Trophoblast cell (in vitro differentiated cells and primary cell): ENCODE data around the gene CLASP1.
A peak's percentile ranks its signal among the peaks of the same experiment; 100 is the strongest.
"Not testable (repeated sequence)": the region's sequence is repeated elsewhere in the genome, so short reads cannot be mapped to it uniquely, and the experiment has no call there.

Source experiments
- DNase-seq, 2 donors: peaks; one replicate each; pipeline ENCODE4 v3.0.0-alpha.2; 2016
- H2AFZ ChIP-seq: 2 replicates; pipeline ENCODE4 v1.6.1; 2013; ENCODE audit warnings: low read length, moderate library complexity, mild to moderate bottlenecking; ENCODE audit not compliant: insufficient read depth, poor library complexity
- H2AK5ac ChIP-seq: 2 replicates; pipeline ENCODE4 v1.6.1; 2013; ENCODE audit warnings: mild to moderate bottlenecking, low read length
- H2BK120ac ChIP-seq: 2 replicates; pipeline ENCODE4 v1.6.1; 2013; ENCODE audit warnings: low read length, mild to moderate bottlenecking, moderate library complexity; ENCODE audit not compliant: insufficient read depth, poor library complexity
- H2BK12ac ChIP-seq: 2 replicates; pipeline ENCODE4 v1.6.1; 2013; ENCODE audit warnings: mild to moderate bottlenecking, low read length, moderate library complexity
- H2BK5ac ChIP-seq: 2 replicates; pipeline ENCODE4 v1.6.1; 2013; ENCODE audit warnings: low read length, low read depth, moderate library complexity, mild to moderate bottlenecking; ENCODE audit not compliant: poor library complexity
- H3K14ac ChIP-seq: 2 replicates; pipeline ENCODE4 v1.6.1; 2013; ENCODE audit warnings: mild to moderate bottlenecking, low read length
- H3K18ac ChIP-seq: 2 replicates; pipeline ENCODE4 v1.6.1; 2013; ENCODE audit warnings: mild to moderate bottlenecking, low read length
- H3K23ac ChIP-seq: 2 replicates; pipeline ENCODE4 v1.6.1; 2013; ENCODE audit warnings: low read length
- H3K27ac ChIP-seq: 2 replicates; pipeline ENCODE4 v1.5.1; 2013; ENCODE audit warnings: low read depth, mild to moderate bottlenecking, inconsistent platforms, low read length, moderate library complexity
- H3K27me3 ChIP-seq: 2 replicates; pipeline ENCODE4 v1.6.1; 2013; ENCODE audit warnings: inconsistent platforms, mild to moderate bottlenecking, low read length, moderate library complexity; ENCODE audit not compliant: insufficient read depth
- H3K36me3 ChIP-seq, 2 experiments: 1 replicate in 1 of 2; 2 replicates in 1 of 2; pipeline ENCODE4 v1.6.1; 2013; ENCODE audit warnings: low read length in 2 of 2, mild to moderate bottlenecking in 2 of 2, moderate library complexity in 1 of 2; ENCODE audit not compliant: insufficient read depth in 2 of 2, control insufficient read depth in 1 of 2
- H3K4ac ChIP-seq: 2 replicates; pipeline ENCODE4 v1.6.1; 2013; ENCODE audit warnings: low read depth, mild to moderate bottlenecking, low read length, moderate library complexity
- H3K4me1 ChIP-seq, 2 experiments: 1 replicate in 1 of 2; 2 replicates in 1 of 2; pipeline ENCODE4 v1.6.1; 2013; ENCODE audit warnings: low read length in 2 of 2, mild to moderate bottlenecking in 2 of 2, moderate library complexity in 1 of 2; ENCODE audit not compliant: insufficient read depth in 2 of 2, control insufficient read depth in 1 of 2
- H3K4me2 ChIP-seq: 2 replicates; pipeline ENCODE4 v1.6.1; 2013; ENCODE audit warnings: inconsistent platforms, mild to moderate bottlenecking, low read length, moderate library complexity
- H3K4me3 ChIP-seq: 2 replicates; pipeline ENCODE4 v1.5.1; 2013; ENCODE audit warnings: mild to moderate bottlenecking, low read depth, low read length, inconsistent platforms
- H3K79me1 ChIP-seq: one replicate; pipeline ENCODE4 v1.6.1; 2013; ENCODE audit warnings: low read length
- H3K79me2 ChIP-seq: 2 replicates; pipeline ENCODE4 v1.6.1; 2013; ENCODE audit warnings: low read length, mild to moderate bottlenecking; ENCODE audit not compliant: control insufficient read depth, insufficient read depth, poor library complexity
- H3K9ac ChIP-seq: 2 replicates; pipeline ENCODE4 v1.6.1; 2013; ENCODE audit warnings: mild to moderate bottlenecking, low read length
- H3K9me3 ChIP-seq: 2 replicates; pipeline ENCODE4 v1.6.1; 2013; ENCODE audit warnings: low read depth, mild to moderate bottlenecking, control low read depth, inconsistent platforms, low read length; ENCODE audit not compliant: insufficient read depth
- H4K12ac ChIP-seq: 2 replicates; pipeline ENCODE4 v1.6.1; 2013; ENCODE audit warnings: low read depth, mild to moderate bottlenecking, low read length, moderate library complexity
- H4K8ac ChIP-seq: 2 replicates; pipeline ENCODE4 v1.6.1; 2013; ENCODE audit warnings: low read depth, mild to moderate bottlenecking, low read length, moderate library complexity
- H4K91ac ChIP-seq: one replicate; pipeline ENCODE4 v1.6.1; 2013; ENCODE audit warnings: low read depth, mild to moderate bottlenecking, low read length, moderate library complexity
- WGBS: extraction: QIAGEN DNeasy Blood & Tissue Kit; methylation state at CpG from one replicate; pipeline ENCODE4 v1.1.7; 2013; ENCODE audit warnings: missing lambda C conversion rate; ENCODE audit not compliant: insufficient read length, insufficient coverage; ENCODE audit errors: extremely low coverage; 5-methylcytosine and 5-hydroxymethylcytosine counted together

CLASP1 gene

DNA sequence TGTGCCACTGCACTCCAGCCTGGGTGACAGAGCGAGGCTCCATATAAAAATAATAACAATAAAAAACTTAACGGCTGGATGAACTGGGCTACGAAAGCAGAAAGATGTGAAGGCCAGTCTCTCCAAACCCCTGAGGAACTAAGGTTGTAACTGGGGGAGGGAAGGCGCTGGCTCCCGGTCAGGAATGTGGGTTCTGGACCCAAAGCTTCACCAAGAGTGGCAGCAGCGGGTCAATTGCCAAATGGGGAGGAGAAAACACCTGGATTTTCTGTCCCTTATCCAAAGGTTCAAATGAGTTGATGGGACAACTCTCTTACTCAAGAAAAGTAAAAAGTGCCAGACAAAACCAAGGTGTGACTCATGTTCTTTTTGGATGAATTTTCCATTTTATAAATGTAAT is 304.2 kb downstream of the CLASP1 start:
- Histone ChIP-seq H2BK12ac (no peak overlapping the region), H2AFZ (no peak overlapping the region), H2BK120ac (no peak overlapping the region), H3K4me2 (no peak overlapping the region), H4K8ac (no peak overlapping the region), H3K27me3 (no peaks in the 10 kb centered on the region), H3K79me1 (no peaks in the 10 kb centered on the region), H3K27ac (no peak overlapping the region), H2AK5ac (no peak overlapping the region), H3K23ac (no peak overlapping the region), H3K9me3 (peaks cover 2% of the 10 kb centered on the region), H3K4me1 (no peaks in the 10 kb centered on the region), H3K18ac (no peak overlapping the region), H3K36me3 (peaks cover 33 to 50% of the 10 kb centered on the region in 2 experiments), H3K14ac (no peak overlapping the region), H3K9ac (no peak overlapping the region), H3K4me3 (no peak overlapping the region), H2BK5ac (no peak overlapping the region), H3K79me2 (no peaks in the 10 kb centered on the region), H4K91ac (no peak overlapping the region), H4K12ac (no peak overlapping the region), H3K4ac (no peak overlapping the region)
- no CpG with 5 or more reads among the region's 6 CpGs for WGBS
- no peak for DNase-seq

DNA sequence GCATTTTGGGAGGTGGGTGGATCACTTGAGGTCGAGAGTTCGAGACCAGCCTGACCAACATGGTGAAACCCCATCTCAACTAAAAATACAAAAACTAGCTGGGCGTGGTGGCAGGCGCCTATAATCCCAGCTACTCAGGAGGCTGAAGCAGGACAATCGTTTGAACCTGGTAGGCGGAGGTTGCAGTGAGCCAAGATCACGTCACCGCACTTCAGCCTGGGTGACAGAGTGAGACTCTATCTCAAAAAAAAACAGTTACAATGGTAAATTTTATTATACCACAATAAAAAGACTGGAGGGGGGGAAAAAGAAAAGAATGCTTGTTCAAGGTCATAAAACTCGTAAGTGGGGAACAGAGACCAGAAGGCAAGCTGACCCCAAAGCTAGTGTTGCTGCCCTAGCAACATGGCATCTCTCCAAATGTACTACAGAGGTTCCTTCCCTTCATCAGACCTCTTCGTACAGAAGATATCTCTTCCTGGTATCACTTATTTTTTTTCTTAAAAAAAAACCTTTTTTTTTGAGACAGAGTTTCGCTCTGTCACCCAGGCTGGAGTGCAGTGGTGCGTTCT is 305.3 kb downstream of the CLASP1 start:
- not testable (repeated sequence) for H3K9me3 ChIP-seq, H4K8ac ChIP-seq, H3K4me1 ChIP-seq, DNase-seq, H2AK5ac ChIP-seq, H2AFZ ChIP-seq, H3K4me2 ChIP-seq, H3K9ac ChIP-seq, H2BK5ac ChIP-seq, H3K79me2 ChIP-seq, H3K79me1 ChIP-seq, H3K4ac ChIP-seq, H3K23ac ChIP-seq, H3K18ac ChIP-seq, H2BK120ac ChIP-seq, H3K14ac ChIP-seq, H3K27ac ChIP-seq, H2BK12ac ChIP-seq, H4K12ac ChIP-seq, H3K27me3 ChIP-seq, H4K91ac ChIP-seq, H3K4me3 ChIP-seq
- no CpG with 5 or more reads among the region's 12 CpGs for WGBS
- peaks cover 31 to 47% of the 10 kb centered on the region in 2 experiments for H3K36me3 ChIP-seq

DNA sequence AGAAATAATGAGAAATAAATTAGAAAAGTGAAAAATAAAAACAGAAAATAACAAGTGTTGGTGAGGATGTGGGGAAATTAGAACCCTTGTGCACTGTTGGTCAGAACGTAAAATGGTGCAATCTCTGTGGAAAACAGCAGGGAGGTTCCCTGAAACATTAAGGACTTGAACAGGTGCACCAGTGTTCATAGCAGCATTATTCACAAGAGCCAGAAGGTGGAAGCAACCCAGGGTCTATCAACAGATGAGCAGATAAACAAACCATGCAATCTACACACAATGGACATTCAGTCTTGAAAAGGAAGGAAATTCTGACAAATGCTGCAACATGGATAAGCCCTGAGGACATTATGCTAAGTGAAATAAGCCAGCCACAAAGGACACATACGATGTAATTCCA is 306.1 kb downstream of the CLASP1 start:
- Histone ChIP-seq H2AK5ac (no peak overlapping the region), H2BK5ac (no peak overlapping the region), H4K91ac (no peak overlapping the region), H3K18ac (no peak overlapping the region), H3K4me3 (no peak overlapping the region), H4K8ac (no peak overlapping the region), H3K9ac (no peak overlapping the region), H3K27me3 (no peaks in the 10 kb centered on the region), H3K4ac (no peak overlapping the region), H2AFZ (no peak overlapping the region), H4K12ac (no peak overlapping the region), H3K9me3 (no peaks in the 10 kb centered on the region), H3K79me1 (no peaks in the 10 kb centered on the region), H3K36me3 (peaks cover 30 to 45% of the 10 kb centered on the region in 2 experiments), H3K14ac (no peak overlapping the region), H3K4me1 (no peaks in the 10 kb centered on the region), H3K79me2 (no peaks in the 10 kb centered on the region), H3K4me2 (no peak overlapping the region), H3K27ac (no peak overlapping the region), H3K23ac (no peak overlapping the region), H2BK120ac (no peak overlapping the region), H2BK12ac (no peak overlapping the region)
- WGBS = no CpG with 5 or more reads among the region's 2 CpGs
- peak in 1 of 2 donors; percentile 44 for DNase-seq

DNA sequence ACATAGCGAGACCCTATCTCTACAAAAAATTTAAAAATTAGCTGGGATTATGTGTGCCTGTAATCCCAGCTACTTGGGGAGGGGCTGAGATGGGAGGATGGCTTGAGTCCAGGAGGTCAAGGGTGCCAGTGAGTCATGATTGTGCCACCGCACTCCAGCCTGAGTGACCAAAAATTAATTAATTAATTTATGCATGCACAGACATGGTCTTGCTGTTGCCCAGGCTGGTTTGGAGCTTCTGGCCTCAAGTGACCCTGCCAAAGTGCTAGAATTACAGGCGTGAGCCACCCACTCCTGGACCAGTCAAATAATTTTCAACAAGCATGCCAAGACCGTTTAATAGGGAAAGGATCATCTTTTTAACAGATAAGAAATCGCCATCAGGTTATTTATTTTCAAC is 306.5 kb downstream of the CLASP1 start:
- H3K27me3 ChIP-seq = no peaks in the 10 kb centered on the region
- no peak overlapping the region for H4K91ac ChIP-seq
- no peaks in the 10 kb centered on the region for H3K4me1 ChIP-seq
- H2BK5ac ChIP-seq = no peak overlapping the region
- H3K18ac ChIP-seq = no peak overlapping the region
- H3K4me2 ChIP-seq = no peak overlapping the region
- peak in 1 of 2 donors; percentile 69 for DNase-seq
- no peak overlapping the region for H2AK5ac ChIP-seq
- H3K4ac ChIP-seq = no peak overlapping the region
- H4K12ac ChIP-seq = no peak overlapping the region
- H3K23ac ChIP-seq = no peak overlapping the region
- H2BK12ac ChIP-seq = no peak overlapping the region
- H3K4me3 ChIP-seq = no peak overlapping the region
- WGBS = no CpG with 5 or more reads among the region's 5 CpGs
- no peak overlapping the region for H3K27ac ChIP-seq
- no peaks in the 10 kb centered on the region for H3K9me3 ChIP-seq
- no peak overlapping the region for H3K14ac ChIP-seq
- H3K36me3 ChIP-seq = peaks cover 27 to 42% of the 10 kb centered on the region in 2 experiments
- H2BK120ac ChIP-seq = no peak overlapping the region
- no peak overlapping the region for H3K9ac ChIP-seq
- H3K79me1 ChIP-seq = no peaks in the 10 kb centered on the region
- H3K79me2 ChIP-seq = no peaks in the 10 kb centered on the region
- H2AFZ ChIP-seq = no peak overlapping the region
- H4K8ac ChIP-seq = no peak overlapping the region
